ENCODE data around the gene EIF5.

The EIF5 gene

GRCh38 chr14:103310576-103311095 is 23.4 kb upstream of the EIF5 start:
- no peak for DNase-seq

- no peak for DNase-seq
Observed at GRCh38 chr14:103311171-103311997, 22.7 kb upstream of the EIF5 start.

- DNase-seq = no peak
Observed at GRCh38 chr14:103312006-103312635, 21.9 kb upstream of the EIF5 start.

GRCh38 chr14:103313704-103314103 is 20.3 kb upstream of the EIF5 start:
- no peak for DNase-seq

GRCh38 chr14:103314496-103315277 is 19.4 kb upstream of the EIF5 start:
- DNase-seq = no peak

- no peak for DNase-seq
Observed at GRCh38 chr14:103315351-103315911, 18.6 kb upstream of the EIF5 start.

GRCh38 chr14:103315941-103316340 is 18.1 kb upstream of the EIF5 start:
- DNase-seq = no peak

GRCh38 chr14:103316721-103317121 is 17.3 kb upstream of the EIF5 start:
- DNase-seq = no peak

GRCh38 chr14:103317251-103317650 is 16.8 kb upstream of the EIF5 start:
- DNase-seq = no peak

- DNase-seq = no peak
Observed at GRCh38 chr14:103317976-103318580, 16.0 kb upstream of the EIF5 start.

GRCh38 chr14:103318750-103319419 is 15.2 kb upstream of the EIF5 start:
- DNase-seq = no peak

- DNase-seq = no peak
Observed at GRCh38 chr14:103319422-103319821, 14.6 kb upstream of the EIF5 start.

GRCh38 chr14:103326078-103326477 is 8.0 kb upstream of the EIF5 start:
- DNase-seq = no peak

- DNase-seq = no peak
Observed at GRCh38 chr14:103328941-103329340, 5.1 kb upstream of the EIF5 start.

GRCh38 chr14:103329401-103330347 is 4.4 kb upstream of the EIF5 start:
- DNase-seq = no peak

- DNase-seq = no peak
Observed at GRCh38 chr14:103330536-103330935, 3.5 kb upstream of the EIF5 start.

- DNase-seq = no peak
Observed at GRCh38 chr14:103332143-103332919, 1.7 kb upstream of the EIF5 start.

GRCh38 chr14:103334644-103335622 is 896 bp downstream of the EIF5 start:
- peak; percentile 62 for DNase-seq

- DNase-seq = no peak
Observed at GRCh38 chr14:103336191-103336590, 2.2 kb downstream of the EIF5 start.
